K562 (cell line): ENCODE results near the gene ACSS1. TPM values are rescaled to one million over a fixed set of nuclear protein-coding genes. Genes with fewer than 3 reads are reported as not detected.

ENCODE experiments used
- ATAC-seq: fragments of 200-7000 bp; cut with Tn5 transposase; 3 replicates; pipeline ENCODE4 v1.9.1; 2020; ENCODE audit warnings: moderate library complexity
- BruUV-seq: library from RNA; stranded (reverse); fragments of 400-500 nt; replicated peaks from 2 replicates; lab custom pipeline; 2021; lab: Mats Ljungman, UMichigan
- CTCF ChIA-PET: fragments of 300-600 bp; formaldehyde crosslinking; extraction: SDS; loops from one replicate; lab custom pipeline; 2021; ENCODE audit warnings: low intra/inter-chr PET ratio; lab: Yijun Ruan, JAX
- POLR2A ChIA-PET: fragments of 300-600, 350-650 bp; sonication (Branson Sonifier 250); formaldehyde crosslinking; extraction: SDS; loops from one replicate; lab custom pipeline; 2021; ENCODE audit warnings: antibody characterized with exemption, inconsistent platforms; lab: Yijun Ruan, JAX
- DNase-seq, 4 experiments: peaks; one replicate each; pipeline versions ENCODE4 v3.0.0 to v3.0.0-alpha.2; 2011 to 2018; ENCODE audit warnings: low spot score in 3 of 4, mixed read lengths in 3 of 4; ENCODE audit errors: extremely low read depth in 1 of 4
- FAIRE-seq: peaks from 2 replicates; lab custom pipeline; 2011; peaks lifted over from hg19 to GRCh38; lab: Jason Lieb, UNC
- H2AFZ ChIP-seq: 2 replicates; pipeline ENCODE4 v1.6.0; 2011; ENCODE audit warnings: low read depth, low read length, control low read depth, inconsistent platforms
- H3K27ac ChIP-seq: fragments of 200-600 bp; 3 replicates; pipeline ENCODE4 v1.8.0; 2011; ENCODE audit warnings: low read depth, mild to moderate bottlenecking, control low read depth, inconsistent platforms, low read length, moderate library complexity, mixed read lengths; ENCODE audit errors: extremely low read depth
- H3K27me3 ChIP-seq, 2 experiments: fragments of 300-600 bp in 1 of 2; 2 replicates in 1 of 2; 3 replicates in 1 of 2; pipeline versions ENCODE4 v1.6.0 to v1.8.0; 2011; ENCODE audit warnings: inconsistent platforms in 2 of 2, low read length in 2 of 2, mild to moderate bottlenecking in 1 of 2, mixed read lengths in 1 of 2, moderate library complexity in 1 of 2; ENCODE audit not compliant: control insufficient read depth in 2 of 2, insufficient read depth in 2 of 2
- H3K36me3 ChIP-seq: fragments of 300-600 bp; 3 replicates; pipeline ENCODE4 v1.8.0; 2011; ENCODE audit warnings: mild to moderate bottlenecking, low read length, inconsistent platforms; ENCODE audit not compliant: control insufficient read depth, insufficient read depth
- H3K4me1 ChIP-seq, 2 experiments: fragments of 200-600 bp in 1 of 2; replicated peaks in 1 of 2; 2 replicates in 1 of 2; 3 replicates in 1 of 2; pipeline versions ENCODE4 v1.5.1 to v1.8.0; 2011; ENCODE audit warnings: inconsistent platforms in 2 of 2, low read length in 2 of 2, mild to moderate bottlenecking in 1 of 2, mixed read lengths in 1 of 2, moderate library complexity in 1 of 2; ENCODE audit not compliant: control insufficient read depth in 2 of 2, insufficient read depth in 2 of 2
- H3K4me2 ChIP-seq: 2 replicates; pipeline ENCODE4 v1.6.1; 2011; ENCODE audit warnings: low read length, control low read depth, inconsistent platforms, mixed read lengths; ENCODE audit not compliant: insufficient read depth
- H3K4me3 ChIP-seq: fragments of 200-600 bp; sonication (generic), shearing (Covaris generic); 2 replicates; pipeline ENCODE4 v1.5.1; 2016; ENCODE audit warnings: control low read depth, inconsistent platforms
- H3K79me2 ChIP-seq: fragments of 200-600 bp; 3 replicates; pipeline ENCODE4 v1.8.0; 2011; ENCODE audit warnings: low read length, inconsistent platforms; ENCODE audit not compliant: control insufficient read depth, insufficient read depth
- H3K9ac ChIP-seq, 2 experiments: 2 replicates each; pipeline versions ENCODE4 v1.6.0 to v1.6.1; 2011; ENCODE audit warnings: low read depth in 2 of 2, low read length in 2 of 2, control low read depth in 1 of 2, inconsistent platforms in 1 of 2, mild to moderate bottlenecking in 1 of 2, mixed read lengths in 1 of 2; ENCODE audit not compliant: insufficient read depth in 1 of 2
- H3K9me1 ChIP-seq: one replicate; pipeline ENCODE4 v1.6.0; 2011; ENCODE audit warnings: inconsistent platforms, mild to moderate bottlenecking, low read length, moderate library complexity; ENCODE audit not compliant: control insufficient read depth, insufficient read depth
- H3K9me3 ChIP-seq: replicated peaks from 2 replicates; pipeline ENCODE4 v1.5.1; 2011; ENCODE audit warnings: low read depth, low read length, inconsistent platforms; ENCODE audit not compliant: control insufficient read depth, insufficient read depth
- H4K20me1 ChIP-seq: replicated peaks from 2 replicates; pipeline ENCODE4 v1.6.1; 2011; ENCODE audit warnings: low read length, inconsistent platforms, mixed read lengths; ENCODE audit not compliant: control insufficient read depth, insufficient read depth
- FOXA1 ChIP-seq: fragments of 450-650 bp; IDR thresholded peaks from 2 replicates; pipeline ENCODE4 v1.6.1; 2016; ENCODE audit warnings: mild to moderate bottlenecking, borderline replicate concordance
- MCM7 ChIP-seq, 2 experiments: fragments of 450-650 bp; IDR thresholded peaks; 2 replicates each; pipeline ENCODE4 v1.6.1; 2016 to 2018
- PRMT5 ChIP-seq: sonication (generic); formaldehyde crosslinking; IDR thresholded peaks from 2 replicates; pipeline ENCODE4 v1.5.0; 2020; ENCODE audit warnings: missing genetic modification reagents
- ZNF431 ChIP-seq: sonication (generic); formaldehyde crosslinking; IDR thresholded peaks from 2 replicates; pipeline ENCODE4 v1.8.0; 2022; ENCODE audit warnings: mild to moderate bottlenecking, missing genetic modification reagents
- WGBS: fragments of 100-300 bp; shearing (Covaris generic); methylation state at CpG from one replicate; pipeline ENCODE4 v1.1.6; 2016; ENCODE audit warnings: low coverage, mixed read lengths; ENCODE audit not compliant: insufficient coverage; ENCODE audit errors: missing lambda C conversion rate; 5-methylcytosine and 5-hydroxymethylcytosine counted together
- in situ Hi-C: fragments of 300-500 bp; cut with MboI; formaldehyde crosslinking; loops from 4 replicates; pipeline ENCODE4 v1.15.0; 2018; ENCODE audit warnings: inconsistent platforms, mixed read lengths
- intact Hi-C: fragments of 100-400 bp; cut with micrococcal nuclease; formaldehyde crosslinking; loops from 2 replicates; pipeline ENCODE4 v1.14.2; 2022
- polyA plus RNA-seq, 8 experiments: library from polyadenylated mRNA; depleted of rRNA in 4 of 8; stranded (reverse) in 5 of 8; unstranded in 3 of 8; fragments of >200 nt; fragmentation: Nextera tagmentation in 2 of 8; fragmentation: Illumina TruSeq in 1 of 8; extraction: Ambion mirVana in 2 of 8; extraction: Trizol in 1 of 8; gene quantifications; 2 replicates each; pipeline versions ENCODE4 v1.2.1 to v1.2.3, GENCODE V29; 2011 to 2014; ENCODE audit warnings: inconsistent platforms in 1 of 8, missing spikeins in 1 of 8
- total RNA-seq, 7 experiments: library from RNA; depleted of rRNA in 6 of 7; stranded (reverse); fragments of >200 nt in 6 of 7; fragmentation: Illumina TruSeq in 2 of 7; extraction: Trizol in 2 of 7; gene quantifications; 2 replicates each; pipeline versions ENCODE4 v1.2.1 to v1.2.3, GENCODE V29; 2011 to 2021; ENCODE audit warnings: low replicate concordance in 1 of 7
- TF ChIP-seq, protein P1 (sequence below): fragments of 150-350 bp; IDR thresholded peaks from 2 replicates; pipeline ENCODE4 v1.6.1; 2014; ENCODE audit warnings: low read depth, mild to moderate bottlenecking, low read length, borderline replicate concordance
- TF ChIP-seq, protein P2 (sequence below): fragments of 200-600 bp; sonication (generic); IDR thresholded peaks from one replicate; pipeline ENCODE4 v1.6.1; 2012; ENCODE audit warnings: mild to moderate bottlenecking, low read depth, low read length, inconsistent platforms

ACSS1 gene
- total and polyA plus RNA-seq, 9 of the 15 experiments (the other 6 are each of a cell fraction or from before 2014, with no cell fraction given): 0.07 to 2.1 (median 0.27) TPM; not detected in 3

GRCh38 chr20:25050501-25051350 lies 7.2 kb downstream of the ACSS1 start:
- under 1% methylated on average over 12 of the region's 17 CpGs for WGBS
- intact Hi-C loops: no loop called here
- Histone ChIP-seq H3K36me3 (no peaks in the 10 kb centered on the region), H4K20me1 (no peaks in the 10 kb centered on the region; the same call in 1 of the 2 replicates), H3K4me1 (peaks cover 0 to 2% of the 10 kb centered on the region in 2 experiments; a peak in 2 of 5 replicates), H3K9me3 (no peaks in the 10 kb centered on the region), H3K9ac (no peak overlapping the region), H3K9me1 (no peaks in the 10 kb centered on the region), H2AFZ (no peak overlapping the region), H3K27me3 (peaks cover 3 to 50% of the 10 kb centered on the region in 2 experiments; a peak in 4 of 5 replicates), H3K79me2 (no peaks in the 10 kb centered on the region), H3K4me2 (no peak overlapping the region), H3K4me3 (no peak overlapping the region), H3K27ac (no peak overlapping the region)
- ChIA-PET POLR2A (no interaction called here), CTCF (no interaction called here)
- no peak for DNase-seq
- no peak for FAIRE-seq
- no peak for ATAC-seq
- BruUV-seq: no TSS peak
- in situ Hi-C loops: no loop called here
- TF ChIP-seq ZNF431 (CRISPR knock-in tag): no peak
- TF ChIP-seq, protein P1, sequence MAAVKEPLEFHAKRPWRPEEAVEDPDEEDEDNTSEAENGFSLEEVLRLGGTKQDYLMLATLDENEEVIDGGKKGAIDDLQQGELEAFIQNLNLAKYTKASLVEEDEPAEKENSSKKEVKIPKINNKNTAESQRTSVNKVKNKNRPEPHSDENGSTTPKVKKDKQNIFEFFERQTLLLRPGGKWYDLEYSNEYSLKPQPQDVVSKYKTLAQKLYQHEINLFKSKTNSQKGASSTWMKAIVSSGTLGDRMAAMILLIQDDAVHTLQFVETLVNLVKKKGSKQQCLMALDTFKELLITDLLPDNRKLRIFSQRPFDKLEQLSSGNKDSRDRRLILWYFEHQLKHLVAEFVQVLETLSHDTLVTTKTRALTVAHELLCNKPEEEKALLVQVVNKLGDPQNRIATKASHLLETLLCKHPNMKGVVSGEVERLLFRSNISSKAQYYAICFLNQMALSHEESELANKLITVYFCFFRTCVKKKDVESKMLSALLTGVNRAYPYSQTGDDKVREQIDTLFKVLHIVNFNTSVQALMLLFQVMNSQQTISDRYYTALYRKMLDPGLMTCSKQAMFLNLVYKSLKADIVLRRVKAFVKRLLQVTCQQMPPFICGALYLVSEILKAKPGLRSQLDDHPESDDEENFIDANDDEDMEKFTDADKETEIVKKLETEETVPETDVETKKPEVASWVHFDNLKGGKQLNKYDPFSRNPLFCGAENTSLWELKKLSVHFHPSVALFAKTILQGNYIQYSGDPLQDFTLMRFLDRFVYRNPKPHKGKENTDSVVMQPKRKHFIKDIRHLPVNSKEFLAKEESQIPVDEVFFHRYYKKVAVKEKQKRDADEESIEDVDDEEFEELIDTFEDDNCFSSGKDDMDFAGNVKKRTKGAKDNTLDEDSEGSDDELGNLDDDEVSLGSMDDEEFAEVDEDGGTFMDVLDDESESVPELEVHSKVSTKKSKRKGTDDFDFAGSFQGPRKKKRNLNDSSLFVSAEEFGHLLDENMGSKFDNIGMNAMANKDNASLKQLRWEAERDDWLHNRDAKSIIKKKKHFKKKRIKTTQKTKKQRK: no peak
- TF ChIP-seq PRMT5 (CRISPR knock-in tag): no peak
- TF ChIP-seq MCM7 (IDR thresholded peaks at IDR 0.05): no peak
- no peak for TF ChIP-seq FOXA1
- TF ChIP-seq, protein P2, sequence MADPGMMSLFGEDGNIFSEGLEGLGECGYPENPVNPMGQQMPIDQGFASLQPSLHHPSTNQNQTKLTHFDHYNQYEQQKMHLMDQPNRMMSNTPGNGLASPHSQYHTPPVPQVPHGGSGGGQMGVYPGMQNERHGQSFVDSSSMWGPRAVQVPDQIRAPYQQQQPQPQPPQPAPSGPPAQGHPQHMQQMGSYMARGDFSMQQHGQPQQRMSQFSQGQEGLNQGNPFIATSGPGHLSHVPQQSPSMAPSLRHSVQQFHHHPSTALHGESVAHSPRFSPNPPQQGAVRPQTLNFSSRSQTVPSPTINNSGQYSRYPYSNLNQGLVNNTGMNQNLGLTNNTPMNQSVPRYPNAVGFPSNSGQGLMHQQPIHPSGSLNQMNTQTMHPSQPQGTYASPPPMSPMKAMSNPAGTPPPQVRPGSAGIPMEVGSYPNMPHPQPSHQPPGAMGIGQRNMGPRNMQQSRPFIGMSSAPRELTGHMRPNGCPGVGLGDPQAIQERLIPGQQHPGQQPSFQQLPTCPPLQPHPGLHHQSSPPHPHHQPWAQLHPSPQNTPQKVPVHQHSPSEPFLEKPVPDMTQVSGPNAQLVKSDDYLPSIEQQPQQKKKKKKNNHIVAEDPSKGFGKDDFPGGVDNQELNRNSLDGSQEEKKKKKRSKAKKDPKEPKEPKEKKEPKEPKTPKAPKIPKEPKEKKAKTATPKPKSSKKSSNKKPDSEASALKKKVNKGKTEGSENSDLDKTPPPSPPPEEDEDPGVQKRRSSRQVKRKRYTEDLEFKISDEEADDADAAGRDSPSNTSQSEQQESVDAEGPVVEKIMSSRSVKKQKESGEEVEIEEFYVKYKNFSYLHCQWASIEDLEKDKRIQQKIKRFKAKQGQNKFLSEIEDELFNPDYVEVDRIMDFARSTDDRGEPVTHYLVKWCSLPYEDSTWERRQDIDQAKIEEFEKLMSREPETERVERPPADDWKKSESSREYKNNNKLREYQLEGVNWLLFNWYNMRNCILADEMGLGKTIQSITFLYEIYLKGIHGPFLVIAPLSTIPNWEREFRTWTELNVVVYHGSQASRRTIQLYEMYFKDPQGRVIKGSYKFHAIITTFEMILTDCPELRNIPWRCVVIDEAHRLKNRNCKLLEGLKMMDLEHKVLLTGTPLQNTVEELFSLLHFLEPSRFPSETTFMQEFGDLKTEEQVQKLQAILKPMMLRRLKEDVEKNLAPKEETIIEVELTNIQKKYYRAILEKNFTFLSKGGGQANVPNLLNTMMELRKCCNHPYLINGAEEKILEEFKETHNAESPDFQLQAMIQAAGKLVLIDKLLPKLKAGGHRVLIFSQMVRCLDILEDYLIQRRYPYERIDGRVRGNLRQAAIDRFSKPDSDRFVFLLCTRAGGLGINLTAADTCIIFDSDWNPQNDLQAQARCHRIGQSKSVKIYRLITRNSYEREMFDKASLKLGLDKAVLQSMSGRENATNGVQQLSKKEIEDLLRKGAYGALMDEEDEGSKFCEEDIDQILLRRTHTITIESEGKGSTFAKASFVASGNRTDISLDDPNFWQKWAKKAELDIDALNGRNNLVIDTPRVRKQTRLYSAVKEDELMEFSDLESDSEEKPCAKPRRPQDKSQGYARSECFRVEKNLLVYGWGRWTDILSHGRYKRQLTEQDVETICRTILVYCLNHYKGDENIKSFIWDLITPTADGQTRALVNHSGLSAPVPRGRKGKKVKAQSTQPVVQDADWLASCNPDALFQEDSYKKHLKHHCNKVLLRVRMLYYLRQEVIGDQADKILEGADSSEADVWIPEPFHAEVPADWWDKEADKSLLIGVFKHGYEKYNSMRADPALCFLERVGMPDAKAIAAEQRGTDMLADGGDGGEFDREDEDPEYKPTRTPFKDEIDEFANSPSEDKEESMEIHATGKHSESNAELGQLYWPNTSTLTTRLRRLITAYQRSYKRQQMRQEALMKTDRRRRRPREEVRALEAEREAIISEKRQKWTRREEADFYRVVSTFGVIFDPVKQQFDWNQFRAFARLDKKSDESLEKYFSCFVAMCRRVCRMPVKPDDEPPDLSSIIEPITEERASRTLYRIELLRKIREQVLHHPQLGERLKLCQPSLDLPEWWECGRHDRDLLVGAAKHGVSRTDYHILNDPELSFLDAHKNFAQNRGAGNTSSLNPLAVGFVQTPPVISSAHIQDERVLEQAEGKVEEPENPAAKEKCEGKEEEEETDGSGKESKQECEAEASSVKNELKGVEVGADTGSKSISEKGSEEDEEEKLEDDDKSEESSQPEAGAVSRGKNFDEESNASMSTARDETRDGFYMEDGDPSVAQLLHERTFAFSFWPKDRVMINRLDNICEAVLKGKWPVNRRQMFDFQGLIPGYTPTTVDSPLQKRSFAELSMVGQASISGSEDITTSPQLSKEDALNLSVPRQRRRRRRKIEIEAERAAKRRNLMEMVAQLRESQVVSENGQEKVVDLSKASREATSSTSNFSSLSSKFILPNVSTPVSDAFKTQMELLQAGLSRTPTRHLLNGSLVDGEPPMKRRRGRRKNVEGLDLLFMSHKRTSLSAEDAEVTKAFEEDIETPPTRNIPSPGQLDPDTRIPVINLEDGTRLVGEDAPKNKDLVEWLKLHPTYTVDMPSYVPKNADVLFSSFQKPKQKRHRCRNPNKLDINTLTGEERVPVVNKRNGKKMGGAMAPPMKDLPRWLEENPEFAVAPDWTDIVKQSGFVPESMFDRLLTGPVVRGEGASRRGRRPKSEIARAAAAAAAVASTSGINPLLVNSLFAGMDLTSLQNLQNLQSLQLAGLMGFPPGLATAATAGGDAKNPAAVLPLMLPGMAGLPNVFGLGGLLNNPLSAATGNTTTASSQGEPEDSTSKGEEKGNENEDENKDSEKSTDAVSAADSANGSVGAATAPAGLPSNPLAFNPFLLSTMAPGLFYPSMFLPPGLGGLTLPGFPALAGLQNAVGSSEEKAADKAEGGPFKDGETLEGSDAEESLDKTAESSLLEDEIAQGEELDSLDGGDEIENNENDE: no peak
